HTR-8/SVneo (cell line): ENCODE data around the gene VPS33A.

ENCODE experiments used
- DNase-seq: peaks from one replicate; pipeline ENCODE4 v3.0.0; 2011; ENCODE audit warnings: low spot score, mixed read lengths; ENCODE audit not compliant: insufficient read length
- FAIRE-seq: peaks from 2 replicates; lab custom pipeline; 2011; peaks lifted over from hg19 to GRCh38; lab: Jason Lieb, UNC

VPS33A gene

DNA sequence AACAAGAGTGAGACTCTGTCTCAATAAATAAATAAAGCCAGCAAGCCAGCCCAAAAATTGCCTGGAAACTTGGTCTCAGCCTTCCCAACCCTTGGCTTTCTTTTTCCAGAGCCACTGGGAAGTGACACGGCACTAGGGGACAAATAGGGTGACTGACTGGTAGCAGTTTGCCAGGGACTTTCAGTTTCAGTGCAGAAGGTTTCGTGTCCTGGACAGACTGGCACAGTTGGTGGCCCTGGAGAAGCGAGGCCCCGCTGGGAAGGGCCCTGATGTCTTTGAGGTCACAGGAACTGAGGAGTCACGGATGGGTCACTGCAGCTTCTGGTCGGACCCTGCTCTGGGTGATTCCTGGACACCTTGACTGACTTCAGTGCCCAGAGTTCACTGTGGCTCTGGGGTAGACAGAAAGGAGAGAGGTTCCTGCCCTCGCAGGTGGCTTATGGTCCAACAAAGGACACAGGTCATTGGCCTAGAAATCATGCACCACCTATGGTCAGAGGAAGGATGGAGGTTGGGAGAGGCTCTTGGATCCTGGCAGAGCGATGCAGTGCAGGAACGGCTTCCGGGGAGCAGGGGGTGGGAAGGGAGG lies 80.7 kb downstream of the VPS33A start:
- FAIRE-seq (no peak), DNase-seq (no peak)

DNA sequence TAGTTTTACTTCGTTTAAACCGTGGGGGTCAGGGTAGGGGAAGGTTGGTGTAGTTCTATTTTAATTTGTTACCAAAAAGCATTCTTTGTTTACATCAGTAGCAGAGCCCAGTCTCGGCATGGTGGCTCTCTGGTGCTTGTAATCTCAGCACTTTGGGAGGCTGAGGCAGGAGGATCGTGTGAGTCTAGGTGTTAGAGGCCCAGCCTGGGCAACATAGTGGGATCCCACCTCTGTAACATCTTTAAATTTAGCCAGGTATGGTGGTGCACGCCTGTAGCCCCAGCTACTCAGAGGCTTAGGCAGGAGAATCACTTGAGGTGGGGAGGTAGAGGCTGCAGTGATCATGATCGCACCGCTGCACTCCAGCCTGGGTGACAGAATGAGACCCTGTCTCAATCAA lies 81.2 kb downstream of the VPS33A start:
- DNase-seq (no peak), FAIRE-seq (no peak)

GRCh38 chr12:122184517-122184916 lies 81.8 kb downstream of the VPS33A start:
- FAIRE-seq (no peak), DNase-seq (no peak)

GRCh38 chr12:122183588-122183940 lies 82.7 kb downstream of the VPS33A start:
- DNase-seq (no peak), FAIRE-seq (no peak)

GRCh38 chr12:122182887-122183587 lies 83.3 kb downstream of the VPS33A start, which contains the start of gene LRRC43:
Gene LRRC43 (plus strand): TSS chr12:122183123. CDS start chr12:122183145, 22 bp downstream.
- FAIRE-seq (no peak), DNase-seq (no peak)
